Right cardiac atrium (tissue), 5 donors: ENCODE measurements around the gene HPGD. TPM values are rescaled to one million over a fixed set of nuclear protein-coding genes. Genes with fewer than 3 reads are reported as not detected.

Experiments used
- polyA plus RNA-seq: library from polyadenylated mRNA; stranded (reverse); fragments of 200-250 nt; gene quantifications from one replicate; pipeline ENCODE4 v1.2.3, GENCODE V29; 2013
- total RNA-seq, 4 donors: library from RNA; stranded (reverse); fragmentation: NEBNext Ultra II Directional; extraction: Animal tissue kit (Norgen Biotek cat#: 25700); gene quantifications; one replicate each; pipeline ENCODE4 v1.2.1, GENCODE V29; 2021
- donor health status: healthy with polysubstance abuse.
- donor health status: DM: no; HTN: yes; CAD: no.
- donor health status: DM: no; HTN: no; CAD: no.
- donor health status: DM: no; HTN: yes; CAD: no; lungs with severe emphysema.
- donor health status: DM: yes; HTN: yes; CAD: no.

HPGD gene
- total and polyA plus RNA-seq, 5 donors, result 0.18 to 1.6 (median 0.34) TPM

Other genes starting within 250 kb of the HPGD start
- 10 to 100 TPM; 27.2 to 32.0 (median 30.0) TPM for gene FBXO8, start 238.8 kb downstream of the HPGD start, total RNA-seq
- 22.5 TPM for gene FBXO8, start 238.8 kb downstream of the HPGD start, polyA plus RNA-seq
- 10 to 100 TPM; 14.6 to 20.0 (median 19.6) TPM for gene CEP44, start 238.6 kb downstream of the HPGD start, total RNA-seq
- 8.2 TPM for gene CEP44, start 238.6 kb downstream of the HPGD start, polyA plus RNA-seq